Hindlimb muscle (tissue), 1 donor: ENCODE results near the gene CR1. TPM values are rescaled to one million over a fixed set of nuclear protein-coding genes. Genes with fewer than 3 reads are reported as not detected.
"Not testable (repeated sequence)": the region's sequence is repeated elsewhere in the genome, so short reads cannot be mapped to it uniquely, and the experiment has no call there.

ENCODE experiments used
- DNase-seq: peaks from one replicate; pipeline ENCODE4 v3.0.0-alpha.2; 2013
- polyA plus RNA-seq: library from polyadenylated mRNA; unstranded; fragments of 120-200 nt; gene quantifications from one replicate; pipeline ENCODE4 v1.2.1, GENCODE V29; 2013; ENCODE audit not compliant: insufficient read length

CR1 gene
- polyA plus RNA-seq, 1 donor: 0.93 TPM

- not testable (repeated sequence) for DNase-seq
These were observed 184.8 kb downstream of the CR1 start for GRCh38 chr1:207680590-207681388.

- not testable (repeated sequence) for DNase-seq
These were observed 187.0 kb downstream of the CR1 start for GRCh38 chr1:207682872-207683434.

GRCh38 chr1:207690551-207690950 lies 194.6 kb downstream of the CR1 start:
- not testable (repeated sequence) for DNase-seq

GRCh38 chr1:207691010-207691409 lies 195.1 kb downstream of the CR1 start:
- DNase-seq: no peak

Other genes with a start within 250 kb of the CR1 start
- gene CD55, start 174.5 kb upstream of the CR1 start, polyA plus RNA-seq: 14.3 TPM
- 0.08 TPM for gene CR2, start 41.8 kb upstream of the CR1 start, polyA plus RNA-seq
- gene CR1L, start 149.0 kb downstream of the CR1 start, polyA plus RNA-seq: not detected